ENCODE measurements around the gene CWC27.

Gene CWC27

DNA sequence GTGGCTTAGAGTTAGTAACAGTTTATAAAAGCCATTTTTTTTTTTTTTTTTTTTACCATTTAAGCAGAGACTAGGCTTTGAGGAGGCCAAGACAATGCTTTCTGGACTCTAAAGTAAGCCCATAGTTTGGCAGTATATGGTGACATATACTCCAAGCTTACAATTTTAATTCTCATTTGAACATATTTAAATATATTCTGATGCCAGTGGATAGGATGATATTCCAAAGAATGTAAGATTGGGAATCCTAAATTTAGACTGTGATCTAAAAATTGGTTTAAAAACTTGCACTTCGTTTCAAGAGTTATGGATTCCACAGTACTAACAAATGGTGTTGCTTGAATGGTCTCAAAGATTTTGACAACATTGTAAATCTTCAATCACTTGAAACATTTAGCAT, 112.1 kb downstream of the CWC27 start:
- Histone ChIP-seq H3K27me3 (ENCODE audit: insufficient read depth, low read depth) (no peaks in the 10 kb centered on the region), H3K79me2 (ENCODE audit: insufficient read depth, low read depth) (no peaks in the 10 kb centered on the region), H3K9ac (no peak overlapping the region), H3K27ac (no peak overlapping the region), H3K4me2 (no peak overlapping the region), H3K4me1 (ENCODE audit: low read depth, poor library complexity, severe bottlenecking) (no peaks in the 10 kb centered on the region), H3K4me3 (IDR thresholded peaks at IDR 0.05; ENCODE audit: insufficient read depth, low read depth, low read length) (no peak overlapping the region), H3K36me3 (ENCODE audit: insufficient read depth) (no peaks in the 10 kb centered on the region), H2AFZ (ENCODE audit: low read depth) (no peak overlapping the region), H4K20me1 (ENCODE audit: insufficient read depth) (no peaks in the 10 kb centered on the region)
- TF ChIP-seq CTCF (conservative IDR thresholded peaks at IDR 0.05; ENCODE audit: low read depth, low read length), result no peak

GRCh38 chr5:64883912-64884311, 115.2 kb downstream of the CWC27 start:
- no peaks in the 10 kb centered on the region for H3K79me2 ChIP-seq (ENCODE audit: insufficient read depth, low read depth)
- TF ChIP-seq CTCF (conservative IDR thresholded peaks at IDR 0.05; ENCODE audit: low read depth, low read length), result no peak
- no peak overlapping the region for H3K4me2 ChIP-seq
- H3K27ac ChIP-seq, result no peak overlapping the region
- no peak overlapping the region for H3K9ac ChIP-seq
- H3K4me3 ChIP-seq (IDR thresholded peaks at IDR 0.05; ENCODE audit: insufficient read depth, low read depth, low read length), result no peak overlapping the region
- H3K36me3 ChIP-seq (ENCODE audit: insufficient read depth), result no peaks in the 10 kb centered on the region
- peaks cover 11% of the 10 kb centered on the region for H3K4me1 ChIP-seq (ENCODE audit: low read depth, poor library complexity, severe bottlenecking)
- no peaks in the 10 kb centered on the region for H4K20me1 ChIP-seq (ENCODE audit: insufficient read depth)
- H3K27me3 ChIP-seq (ENCODE audit: insufficient read depth, low read depth), result no peaks in the 10 kb centered on the region
- no peak overlapping the region for H2AFZ ChIP-seq (ENCODE audit: low read depth)

- no peak overlapping the region for H3K4me3 ChIP-seq (IDR thresholded peaks at IDR 0.05; ENCODE audit: insufficient read depth, low read depth, low read length)
- H3K4me1 ChIP-seq (ENCODE audit: low read depth, poor library complexity, severe bottlenecking), result peaks cover 11% of the 10 kb centered on the region
- H2AFZ ChIP-seq (ENCODE audit: low read depth), result no peak overlapping the region
- no peak overlapping the region for H3K27ac ChIP-seq
- H3K36me3 ChIP-seq (ENCODE audit: insufficient read depth), result no peaks in the 10 kb centered on the region
- H3K27me3 ChIP-seq (ENCODE audit: insufficient read depth, low read depth), result no peaks in the 10 kb centered on the region
- no peaks in the 10 kb centered on the region for H3K79me2 ChIP-seq (ENCODE audit: insufficient read depth, low read depth)
- H4K20me1 ChIP-seq (ENCODE audit: insufficient read depth), result no peaks in the 10 kb centered on the region
- no peak overlapping the region for H3K4me2 ChIP-seq
- TF ChIP-seq CTCF (conservative IDR thresholded peaks at IDR 0.05; ENCODE audit: low read depth, low read length), result no peak
- no peak overlapping the region for H3K9ac ChIP-seq
Measured at GRCh38 chr5:64884541-64884940, 115.8 kb downstream of the CWC27 start.

- Histone ChIP-seq H3K79me2 (ENCODE audit: insufficient read depth, low read depth) (no peaks in the 10 kb centered on the region), H3K27me3 (ENCODE audit: insufficient read depth, low read depth) (no peaks in the 10 kb centered on the region), H3K9ac (no peak overlapping the region), H3K4me3 (IDR thresholded peaks at IDR 0.05; ENCODE audit: insufficient read depth, low read depth, low read length) (no peak overlapping the region), H3K4me1 (ENCODE audit: low read depth, poor library complexity, severe bottlenecking) (peaks cover 11% of the 10 kb centered on the region), H2AFZ (ENCODE audit: low read depth) (no peak overlapping the region), H3K36me3 (ENCODE audit: insufficient read depth) (no peaks in the 10 kb centered on the region), H4K20me1 (ENCODE audit: insufficient read depth) (no peaks in the 10 kb centered on the region), H3K27ac (no peak overlapping the region), H3K4me2 (no peak overlapping the region)
- no peak for TF ChIP-seq CTCF (conservative IDR thresholded peaks at IDR 0.05; ENCODE audit: low read depth, low read length)
Measured at GRCh38 chr5:64887910-64888309, 119.2 kb downstream of the CWC27 start.

GRCh38 chr5:64895748-64896147, 127.0 kb downstream of the CWC27 start:
- no peaks in the 10 kb centered on the region for H3K79me2 ChIP-seq (ENCODE audit: insufficient read depth, low read depth)
- no peaks in the 10 kb centered on the region for H3K36me3 ChIP-seq (ENCODE audit: insufficient read depth)
- no peaks in the 10 kb centered on the region for H3K4me1 ChIP-seq (ENCODE audit: low read depth, poor library complexity, severe bottlenecking)
- TF ChIP-seq CTCF (conservative IDR thresholded peaks at IDR 0.05; ENCODE audit: low read depth, low read length), result no peak
- no peaks in the 10 kb centered on the region for H3K27me3 ChIP-seq (ENCODE audit: insufficient read depth, low read depth)
- no peak overlapping the region for H3K27ac ChIP-seq
- H3K4me3 ChIP-seq (IDR thresholded peaks at IDR 0.05; ENCODE audit: insufficient read depth, low read depth, low read length), result no peak overlapping the region
- H3K4me2 ChIP-seq, result no peak overlapping the region
- H2AFZ ChIP-seq (ENCODE audit: low read depth), result no peak overlapping the region
- no peak overlapping the region for H3K9ac ChIP-seq
- H4K20me1 ChIP-seq (ENCODE audit: insufficient read depth), result no peaks in the 10 kb centered on the region
